DND-41 (cell line): ENCODE measurements around the gene DRC3.

Experiments used
- ATAC-seq: fragments of 200-7000 bp; cut with Tn5 transposase; 3 replicates; pipeline ENCODE4 v1.9.1; 2021; ENCODE audit warnings: low read depth; ENCODE audit not compliant: insufficient read depth
- DNase-seq: peaks from one replicate; pipeline ENCODE4 v3.0.0-alpha.2; 2020
- H2AFZ ChIP-seq: 2 replicates; pipeline ENCODE4 v1.6.0; 2012; ENCODE audit warnings: low read depth, low read length
- H3K27ac ChIP-seq: 2 replicates; pipeline ENCODE4 v1.5.1; 2012; ENCODE audit warnings: low read length, inconsistent platforms
- H3K27me3 ChIP-seq: fragments of 200-600 bp; sonication (generic); 2 replicates; pipeline ENCODE4 v1.6.0; 2012; ENCODE audit warnings: low read length, mild to moderate bottlenecking, inconsistent platforms; ENCODE audit not compliant: insufficient read depth, poor library complexity
- H3K36me3 ChIP-seq: 2 replicates; pipeline ENCODE4 v1.5.1; 2012; ENCODE audit warnings: low read length, inconsistent platforms; ENCODE audit not compliant: insufficient read depth
- H3K4me1 ChIP-seq: 2 replicates; pipeline ENCODE4 v1.5.1; 2012; ENCODE audit warnings: mild to moderate bottlenecking, low read length; ENCODE audit not compliant: insufficient read depth
- H3K4me2 ChIP-seq: 2 replicates; pipeline ENCODE4 v1.6.0; 2012; ENCODE audit warnings: mild to moderate bottlenecking, moderate library complexity, low read length, inconsistent platforms; ENCODE audit not compliant: insufficient read depth
- H3K4me3 ChIP-seq, 2 experiments: fragments of 200-600 bp in 1 of 2; shearing (Covaris generic) in 1 of 2; 2 replicates each; pipeline ENCODE4 v1.5.1; 2012 to 2016; ENCODE audit warnings: inconsistent platforms in 2 of 2, low read length in 2 of 2, mild to moderate bottlenecking in 2 of 2, low read depth in 1 of 2, moderate library complexity in 1 of 2
- H3K79me2 ChIP-seq: 2 replicates; pipeline ENCODE4 v1.6.0; 2012; ENCODE audit warnings: low read length, inconsistent platforms; ENCODE audit not compliant: insufficient read depth
- H3K9ac ChIP-seq: 2 replicates; pipeline ENCODE4 v1.6.0; 2012; ENCODE audit warnings: low read depth, mild to moderate bottlenecking, inconsistent platforms, low read length, moderate library complexity
- H3K9me3 ChIP-seq: 2 replicates; pipeline ENCODE4 v1.5.1; 2012; ENCODE audit warnings: low read length, moderate library complexity, mild to moderate bottlenecking, inconsistent platforms; ENCODE audit not compliant: insufficient read depth, severe bottlenecking
- H4K20me1 ChIP-seq: 2 replicates; pipeline ENCODE4 v1.6.0; 2012; ENCODE audit warnings: low read length; ENCODE audit not compliant: insufficient read depth
- CTCF ChIP-seq: IDR thresholded peaks from 2 replicates; pipeline ENCODE4 v1.5.1; 2012; ENCODE audit warnings: borderline replicate concordance, low read length, moderate library complexity, mild to moderate bottlenecking; ENCODE audit not compliant: poor library complexity, severe bottlenecking; ENCODE audit errors: extremely low read depth
- EZH2 ChIP-seq: IDR thresholded peaks from 3 replicates; pipeline ENCODE4 v1.6.1; 2012; ENCODE audit warnings: borderline replicate concordance, low read depth, mild to moderate bottlenecking, moderate library complexity, low read length, inconsistent platforms; ENCODE audit not compliant: severe bottlenecking

DRC3 gene

GRCh38 chr17:18015593-18015992 lies 42.9 kb downstream of the DRC3 start:
- Histone ChIP-seq H3K36me3 (peaks cover 41% of the 10 kb centered on the region), H2AFZ (no peak overlapping the region), H3K9me3 (no peaks in the 10 kb centered on the region), H3K27ac (no peak overlapping the region), H3K4me1 (no peaks in the 10 kb centered on the region), H4K20me1 (no peaks in the 10 kb centered on the region), H3K9ac (no peak overlapping the region), H3K79me2 (no peaks in the 10 kb centered on the region), H3K27me3 (no peaks in the 10 kb centered on the region), H3K4me2 (no peak overlapping the region), H3K4me3 (no peak overlapping the region)
- TF ChIP-seq CTCF = no peak
- TF ChIP-seq EZH2 = no peak
- ATAC-seq (no peak), DNase-seq (no peak)

- Histone ChIP-seq H3K9ac (no peak overlapping the region), H2AFZ (no peak overlapping the region), H3K4me3 (no peak overlapping the region), H3K4me2 (no peak overlapping the region), H3K27me3 (no peaks in the 10 kb centered on the region), H3K79me2 (no peaks in the 10 kb centered on the region), H3K9me3 (no peaks in the 10 kb centered on the region), H3K27ac (no peak overlapping the region), H3K36me3 (peaks cover 45% of the 10 kb centered on the region), H4K20me1 (no peaks in the 10 kb centered on the region), H3K4me1 (no peaks in the 10 kb centered on the region)
- ATAC-seq = no peak
- TF ChIP-seq CTCF = no peak
- no peak for TF ChIP-seq EZH2
- DNase-seq = no peak
Measured at GRCh38 chr17:18016426-18016825, 43.8 kb downstream of the DRC3 start.

GRCh38 chr17:18017958-18018357 lies 45.3 kb downstream of the DRC3 start:
- no peaks in the 10 kb centered on the region for H4K20me1 ChIP-seq
- TF ChIP-seq CTCF (no peak), EZH2 (no peak)
- no peaks in the 10 kb centered on the region for H3K9me3 ChIP-seq
- H3K9ac ChIP-seq = no peak overlapping the region
- H3K4me2 ChIP-seq = no peak overlapping the region
- H3K79me2 ChIP-seq = no peaks in the 10 kb centered on the region
- H3K27ac ChIP-seq = no peak overlapping the region
- DNase-seq = no peak
- H3K4me3 ChIP-seq = no peak overlapping the region
- no peaks in the 10 kb centered on the region for H3K27me3 ChIP-seq
- H3K36me3 ChIP-seq = peaks cover 46% of the 10 kb centered on the region
- no peak overlapping the region for H2AFZ ChIP-seq
- ATAC-seq = no peak
- H3K4me1 ChIP-seq = no peaks in the 10 kb centered on the region

- no peaks in the 10 kb centered on the region for H3K79me2 ChIP-seq
- no peak overlapping the region for H3K27ac ChIP-seq
Measured at GRCh38 chr17:18018411-18018921, 45.8 kb downstream of the DRC3 start.

More at GRCh38 chr17:18018411-18018921, 45.8 kb downstream of the DRC3 start:
- H3K9me3 ChIP-seq = no peaks in the 10 kb centered on the region
- no peaks in the 10 kb centered on the region for H4K20me1 ChIP-seq
- peaks cover 46% of the 10 kb centered on the region for H3K36me3 ChIP-seq
- no peak overlapping the region for H2AFZ ChIP-seq
- no peak overlapping the region for H3K9ac ChIP-seq
- DNase-seq (no peak), ATAC-seq (no peak)
- no peaks in the 10 kb centered on the region for H3K27me3 ChIP-seq
- no peak overlapping the region for H3K4me2 ChIP-seq
- no peaks in the 10 kb centered on the region for H3K4me1 ChIP-seq
- no peak overlapping the region for H3K4me3 ChIP-seq
- no peak for TF ChIP-seq CTCF
